ENCODE results near the gene MED25.
"Not testable (repeated sequence)": the region's sequence is repeated elsewhere in the genome, so short reads cannot be mapped to it uniquely, and the experiment has no call there.

MED25 gene

GRCh38 chr19:49814010-49814409 lies 4.1 kb upstream of the MED25 start:
- DNase-seq, result no peak

DNA sequence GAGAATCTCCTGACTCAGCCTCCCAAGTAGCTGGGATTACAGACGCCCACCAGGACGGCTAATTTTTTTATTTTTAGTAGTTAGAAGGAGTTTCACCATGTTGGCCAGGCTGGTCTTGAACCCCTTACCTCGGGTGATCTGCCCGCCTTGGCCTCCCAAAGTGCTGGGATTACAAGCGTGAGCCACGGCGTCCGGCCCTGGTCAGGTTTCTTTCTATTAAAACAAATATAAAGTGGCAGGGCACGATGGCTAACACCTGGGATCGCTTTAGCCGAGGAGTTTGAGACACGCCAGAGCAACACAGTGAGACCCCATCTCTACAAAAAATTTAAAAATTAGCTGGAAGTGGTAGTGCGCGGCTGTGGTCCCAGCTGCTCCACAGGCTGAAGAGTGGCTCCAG lies 1.5 kb upstream of the MED25 start:
- no peak for DNase-seq

DNA sequence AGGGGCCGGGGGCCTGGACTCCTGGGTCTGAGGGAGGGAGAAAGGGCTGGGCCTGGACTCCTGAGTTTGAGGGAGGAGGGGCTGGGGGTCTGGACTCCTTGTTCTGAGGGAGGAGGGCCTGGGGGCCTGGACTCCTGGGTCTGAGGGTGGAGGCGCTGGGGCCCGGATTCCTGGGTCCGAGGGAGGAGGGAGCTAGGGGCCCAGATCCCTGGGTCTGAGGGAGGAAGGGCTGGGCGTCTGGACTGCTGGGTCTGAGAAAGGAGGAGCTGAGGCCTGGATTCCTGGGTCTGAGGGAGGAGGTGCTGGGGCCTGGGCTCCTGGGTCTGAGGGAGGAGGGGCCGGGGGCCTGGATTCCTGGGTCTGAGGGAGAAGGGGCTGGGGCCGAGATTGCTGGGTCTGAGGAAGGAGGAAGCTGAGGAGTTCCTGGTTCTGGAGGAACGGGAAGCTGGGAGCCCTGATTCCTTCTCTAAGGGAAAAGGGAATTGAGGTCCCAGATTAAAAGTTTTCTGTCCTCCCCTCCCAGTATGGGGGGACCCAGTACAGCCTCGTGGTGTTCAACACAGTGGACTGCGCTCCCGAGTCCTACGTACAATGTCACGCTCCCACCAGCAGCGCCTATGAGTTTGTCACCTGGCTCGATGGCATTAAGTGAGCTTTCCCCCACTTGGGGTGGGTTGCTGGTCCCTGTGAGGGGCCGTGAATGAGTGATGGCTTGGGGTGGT lies 721 bp downstream of the MED25 start:
- DNase-seq, result peak in 1 of 51 donors; percentile 36

- not testable (repeated sequence) for DNase-seq
Measured at GRCh38 chr19:49819452-49820115, 1.5 kb downstream of the MED25 start.

GRCh38 chr19:49820125-49820524 lies 2.0 kb downstream of the MED25 start:
- DNase-seq, result no peak

GRCh38 chr19:49823472-49823871 lies 5.4 kb downstream of the MED25 start:
- DNase-seq, result no peak

DNA sequence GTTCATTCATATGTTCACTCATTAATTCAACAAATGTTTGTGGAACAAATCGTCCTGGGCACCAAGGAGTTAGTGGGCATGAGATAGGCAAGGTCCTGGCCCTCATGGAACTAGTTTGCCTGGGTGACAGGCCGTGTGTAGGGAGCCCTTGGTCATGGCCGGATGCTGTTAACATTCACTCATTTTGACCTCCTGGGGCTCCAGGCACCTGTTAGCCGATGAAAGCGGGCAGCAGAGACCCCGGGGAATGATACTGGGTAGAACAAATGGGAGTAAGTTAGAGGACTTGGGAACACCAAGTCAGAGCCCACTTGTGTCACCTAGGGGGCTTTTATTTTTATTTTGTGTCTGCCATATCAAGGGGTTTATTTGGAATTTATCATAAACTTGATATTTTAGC lies 6.6 kb downstream of the MED25 start:
- DNase-seq, result no peak

- no peak for DNase-seq
Measured at GRCh38 chr19:49827034-49827433, 8.9 kb downstream of the MED25 start.

DNA sequence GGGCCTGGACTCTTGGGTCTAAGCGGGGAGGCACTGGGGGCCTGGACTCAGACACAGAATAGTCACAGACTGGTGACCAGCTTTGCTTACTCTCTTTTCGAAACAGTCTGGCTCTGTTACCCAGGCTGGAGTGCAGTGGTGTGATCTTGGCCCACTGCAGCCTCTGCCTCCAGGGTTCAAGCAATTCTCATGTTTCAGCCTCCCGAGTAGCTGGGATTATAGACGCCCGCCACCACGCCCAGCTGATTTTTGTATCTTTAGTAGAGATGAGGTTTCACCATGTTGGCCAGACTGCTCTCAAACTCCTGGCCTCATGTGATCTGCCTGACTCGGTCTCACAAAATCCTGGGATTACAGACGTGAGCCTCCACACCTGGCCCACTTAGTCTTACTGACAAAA lies 11.1 kb downstream of the MED25 start:
- DNase-seq, result no peak

GRCh38 chr19:49829721-49830120 lies 11.6 kb downstream of the MED25 start:
- DNase-seq, result no peak

- no peak for DNase-seq
Measured at GRCh38 chr19:49830766-49831165, 12.7 kb downstream of the MED25 start.

DNA sequence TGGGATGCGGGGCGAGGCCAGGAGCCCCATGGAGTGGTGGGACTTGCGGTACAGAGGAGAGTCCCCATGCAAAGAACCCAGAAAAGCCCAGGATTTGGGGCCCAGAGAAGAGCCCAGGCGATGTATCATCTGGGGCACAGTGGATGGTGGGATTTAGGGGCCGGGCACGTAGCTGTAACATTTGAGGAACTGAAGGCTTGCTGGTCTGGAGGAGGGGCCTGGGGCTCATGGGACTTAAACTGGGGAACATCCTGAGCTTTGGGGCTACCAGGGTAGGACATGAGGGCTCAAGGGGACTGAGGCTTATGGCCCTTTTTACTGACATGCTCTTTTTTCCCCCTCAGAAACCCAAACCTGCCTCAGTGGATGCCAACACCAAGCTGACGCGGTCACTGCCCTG lies 13.5 kb downstream of the MED25 start:
- no peak for DNase-seq

GRCh38 chr19:49832556-49832955 lies 14.5 kb downstream of the MED25 start:
- no peak for DNase-seq

GRCh38 chr19:49833599-49833998 lies 15.5 kb downstream of the MED25 start:
- DNase-seq, result no peak

GRCh38 chr19:49835562-49835961 lies 17.5 kb downstream of the MED25 start:
- no peak for DNase-seq

- DNase-seq, result no peak
Measured at GRCh38 chr19:49836176-49837008, 18.3 kb downstream of the MED25 start.

- DNase-seq, result no peak
Measured at GRCh38 chr19:49837009-49837310, 18.9 kb downstream of the MED25 start.

GRCh38 chr19:49837425-49837824 lies 19.3 kb downstream of the MED25 start:
- DNase-seq, result no peak

GRCh38 chr19:49838885-49839588 lies 20.9 kb downstream of the MED25 start:
- DNase-seq, result peak in 1 of 51 donors; percentile 17

DNA sequence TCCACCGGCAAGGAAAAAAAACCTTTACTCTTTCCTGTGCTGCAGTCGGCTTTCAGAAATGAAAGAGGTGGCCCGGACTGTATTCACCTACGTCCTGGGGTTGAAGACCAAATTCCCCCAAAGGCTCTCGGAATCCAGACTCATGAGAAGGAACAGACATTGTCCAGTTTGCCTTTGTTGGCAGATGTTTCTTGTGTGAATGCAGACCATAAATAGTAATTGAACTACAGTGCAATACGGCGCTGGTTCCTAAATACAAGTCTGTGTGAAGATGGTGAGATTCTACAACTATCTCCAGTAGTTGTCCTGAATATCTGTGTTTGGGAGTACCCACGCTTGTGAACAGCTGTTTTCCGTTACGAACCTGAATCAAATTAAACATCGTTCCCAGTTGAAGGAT lies 21.6 kb downstream of the MED25 start:
- no peak for DNase-seq

- no peak for DNase-seq
Measured at GRCh38 chr19:49840321-49840720, 22.2 kb downstream of the MED25 start.

- no peak for DNase-seq
Measured at GRCh38 chr19:49840736-49841249, 22.7 kb downstream of the MED25 start.

All from hypothalamus (tissue), 51 donors.